ENCODE data around the gene WASL.

The WASL gene

DNA sequence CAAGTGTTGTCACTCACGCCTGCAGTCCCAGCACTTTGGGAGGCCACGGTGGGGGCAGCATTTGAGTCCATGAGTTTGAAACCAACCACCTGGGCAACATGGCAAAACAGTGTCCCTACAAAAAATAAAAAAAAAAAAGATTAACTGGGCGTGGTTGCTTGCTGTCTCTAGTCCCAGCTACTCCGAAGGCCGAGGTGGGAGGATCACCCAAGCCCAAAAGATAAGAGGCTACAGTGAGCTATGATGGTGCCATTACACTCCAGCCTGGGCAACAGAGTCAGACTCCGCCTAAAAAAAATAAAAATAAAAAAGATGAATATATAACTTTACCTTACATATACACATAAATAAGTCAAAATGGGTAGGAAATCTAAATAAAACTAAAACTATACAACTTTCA is 95.6 kb downstream of the WASL start:
- DNase-seq (ENCODE audit: low read depth, low spot score) = no peak
- H3K4me3 ChIP-seq (ENCODE audit: low read depth, low read length) = no peak overlapping the region
- TF ChIP-seq, protein P1, sequence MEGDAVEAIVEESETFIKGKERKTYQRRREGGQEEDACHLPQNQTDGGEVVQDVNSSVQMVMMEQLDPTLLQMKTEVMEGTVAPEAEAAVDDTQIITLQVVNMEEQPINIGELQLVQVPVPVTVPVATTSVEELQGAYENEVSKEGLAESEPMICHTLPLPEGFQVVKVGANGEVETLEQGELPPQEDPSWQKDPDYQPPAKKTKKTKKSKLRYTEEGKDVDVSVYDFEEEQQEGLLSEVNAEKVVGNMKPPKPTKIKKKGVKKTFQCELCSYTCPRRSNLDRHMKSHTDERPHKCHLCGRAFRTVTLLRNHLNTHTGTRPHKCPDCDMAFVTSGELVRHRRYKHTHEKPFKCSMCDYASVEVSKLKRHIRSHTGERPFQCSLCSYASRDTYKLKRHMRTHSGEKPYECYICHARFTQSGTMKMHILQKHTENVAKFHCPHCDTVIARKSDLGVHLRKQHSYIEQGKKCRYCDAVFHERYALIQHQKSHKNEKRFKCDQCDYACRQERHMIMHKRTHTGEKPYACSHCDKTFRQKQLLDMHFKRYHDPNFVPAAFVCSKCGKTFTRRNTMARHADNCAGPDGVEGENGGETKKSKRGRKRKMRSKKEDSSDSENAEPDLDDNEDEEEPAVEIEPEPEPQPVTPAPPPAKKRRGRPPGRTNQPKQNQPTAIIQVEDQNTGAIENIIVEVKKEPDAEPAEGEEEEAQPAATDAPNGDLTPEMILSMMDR (IDR thresholded peaks at IDR 0.05; ENCODE audit: low read depth, low read length) = no peak
- in situ Hi-C loops (cut with HindIII; ENCODE audit: low sequenced_read_pairs) = no loop called here

DNA sequence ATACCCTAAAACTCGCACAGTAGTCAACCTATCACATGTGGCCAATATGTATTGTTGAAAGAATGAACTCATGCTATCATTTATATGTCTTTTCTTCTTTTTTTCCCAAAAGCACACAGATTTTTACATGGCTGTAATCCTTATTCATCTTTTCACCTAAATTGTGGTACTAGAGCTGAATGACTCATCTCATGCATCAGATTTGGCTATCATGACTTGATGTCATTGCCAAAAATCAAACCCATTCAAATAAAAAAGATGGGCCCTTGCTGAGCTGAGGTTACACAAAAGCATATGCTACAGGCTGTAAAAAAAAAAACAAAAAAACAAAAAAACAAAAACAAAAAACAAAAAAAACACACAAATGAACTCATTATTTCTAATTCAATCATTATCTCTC is 96.4 kb downstream of the WASL start:
- H3K4me3 ChIP-seq (ENCODE audit: low read depth, low read length) = no peak overlapping the region
- in situ Hi-C loops (cut with HindIII; ENCODE audit: low sequenced_read_pairs) = no loop called here
- TF ChIP-seq, protein P1 (IDR thresholded peaks at IDR 0.05; ENCODE audit: low read depth, low read length) = no peak
- DNase-seq (ENCODE audit: low read depth, low spot score) = no peak

DNA sequence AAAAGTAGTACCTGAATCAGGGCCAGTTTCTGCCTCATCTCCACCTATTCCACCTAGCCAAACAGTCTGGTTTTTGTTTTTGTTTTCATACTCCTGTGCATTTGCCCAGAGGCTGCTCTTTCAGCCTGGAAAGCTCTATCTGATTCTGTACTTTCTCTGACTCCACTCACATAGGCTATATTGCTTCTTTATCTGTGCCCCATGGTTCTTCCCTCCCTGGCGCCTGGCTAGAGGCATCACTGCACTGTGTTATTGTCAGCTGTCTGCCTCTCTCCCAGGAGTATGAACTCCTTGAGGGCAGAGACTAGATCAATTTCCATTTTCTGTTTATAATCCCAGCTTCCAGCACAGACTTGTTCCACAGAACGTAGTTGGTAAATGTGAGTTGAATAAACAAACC is 98.2 kb downstream of the WASL start:
- TF ChIP-seq, protein P1 (IDR thresholded peaks at IDR 0.05; ENCODE audit: low read depth, low read length) = no peak
- no peak overlapping the region for H3K4me3 ChIP-seq (ENCODE audit: low read depth, low read length)
- in situ Hi-C loops (cut with HindIII; ENCODE audit: low sequenced_read_pairs) = no loop called here
- DNase-seq (ENCODE audit: low read depth, low spot score) = no peak

DNA sequence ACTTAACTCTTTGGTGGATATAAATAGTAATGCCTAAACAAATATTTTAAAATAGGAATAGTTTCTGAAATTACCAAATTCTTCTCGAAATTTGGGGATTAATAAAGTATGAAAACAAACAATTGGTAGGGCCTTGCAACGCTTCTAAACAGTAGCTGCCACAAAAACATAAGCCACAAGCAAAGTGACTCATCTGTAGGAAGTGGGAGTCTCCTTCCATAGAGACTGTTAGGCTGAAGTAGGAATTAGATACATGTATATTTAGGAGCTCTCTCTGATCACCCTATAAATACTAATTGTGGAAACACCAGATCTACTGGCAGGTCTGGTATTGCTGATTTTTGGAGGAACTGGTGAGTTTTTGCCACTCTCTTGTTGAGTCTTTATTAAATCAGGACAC is 98.8 kb downstream of the WASL start:
- peak; percentile 28 for DNase-seq (ENCODE audit: low read depth, low spot score)
- H3K4me3 ChIP-seq (ENCODE audit: low read depth, low read length) = no peak overlapping the region
- in situ Hi-C loops (cut with HindIII; ENCODE audit: low sequenced_read_pairs) = no loop called here
- TF ChIP-seq, protein P1 (IDR thresholded peaks at IDR 0.05; ENCODE audit: low read depth, low read length) = no peak

DNA sequence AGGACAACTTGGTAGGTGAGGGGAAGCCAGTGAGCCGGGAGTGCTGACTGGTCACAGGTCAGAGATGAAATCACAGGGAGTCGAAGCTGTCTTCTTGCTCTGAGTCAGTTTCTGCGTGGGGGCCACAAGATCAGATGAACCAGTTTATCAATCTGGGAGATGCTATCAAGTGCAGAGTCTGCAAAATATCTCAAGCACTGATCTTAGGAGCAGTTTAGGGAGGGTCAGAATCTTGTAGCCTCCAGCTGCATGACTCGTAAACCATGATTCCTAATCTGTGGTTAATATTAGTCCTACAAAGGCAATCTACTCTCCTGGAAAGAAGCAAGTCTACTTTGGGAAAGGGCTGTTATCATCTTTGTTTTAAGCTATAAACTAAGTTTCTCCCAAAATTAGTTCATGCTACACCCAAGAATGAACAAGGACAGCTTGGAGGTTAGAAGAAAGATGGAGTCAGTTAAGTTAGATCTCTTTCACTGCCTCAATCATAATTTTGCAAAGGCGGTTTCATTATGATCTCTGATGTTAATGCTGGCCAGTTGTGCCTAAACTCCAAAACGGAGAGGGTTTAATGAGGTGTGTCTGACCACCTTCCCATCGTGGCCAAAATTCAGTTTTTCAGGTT is 101.6 kb downstream of the WASL start:
- no peak for DNase-seq (ENCODE audit: low read depth, low spot score)

DNA sequence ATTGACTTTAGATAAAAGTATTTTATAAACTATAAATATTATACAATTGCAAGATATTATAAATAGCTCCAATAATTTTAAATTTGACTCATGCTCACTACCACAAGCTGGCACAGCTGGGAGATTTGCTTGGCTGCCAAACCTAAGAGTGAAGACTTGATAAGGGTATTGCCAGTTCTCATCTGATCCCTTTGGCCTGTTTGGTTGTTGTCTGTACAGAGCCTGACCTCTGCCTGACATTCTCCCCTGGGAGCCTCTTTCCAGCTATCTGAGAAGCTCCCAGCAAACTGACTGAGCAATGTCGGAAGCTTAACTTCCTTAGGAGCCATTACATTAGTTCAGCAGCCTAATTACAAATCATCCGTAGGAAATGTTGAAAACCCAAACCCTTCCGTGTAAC is 103.3 kb downstream of the WASL start:
- in situ Hi-C loops (cut with HindIII; ENCODE audit: low sequenced_read_pairs) = no loop called here
- no peak for DNase-seq (ENCODE audit: low read depth, low spot score)
- TF ChIP-seq, protein P1 (IDR thresholded peaks at IDR 0.05; ENCODE audit: low read depth, low read length) = no peak
- H3K4me3 ChIP-seq (ENCODE audit: low read depth, low read length) = no peak overlapping the region

More for the DNA sequence above, 101.6 kb downstream of the WASL start:
- in situ Hi-C loops (cut with HindIII; ENCODE audit: low sequenced_read_pairs) = no loop called here
- no peak overlapping the region for H3K4me3 ChIP-seq (ENCODE audit: low read depth, low read length)
- TF ChIP-seq, protein P1 (IDR thresholded peaks at IDR 0.05; ENCODE audit: low read depth, low read length) = no peak
